Activated naive CD8-positive, alpha-beta T cell treated with anti-CD3 and anti-CD28 coated beads for 36 hours (primary cell): ENCODE measurements around the gene MKRN2OS. TPM values are rescaled to one million over a fixed set of nuclear protein-coding genes. Genes with fewer than 3 reads are reported as not detected.

Experiments
- DNase-seq: peaks from one replicate; pipeline ENCODE4 v3.0.0; 2021
- H3K27ac Mint-ChIP-seq: one replicate; pipeline ENCODE4 v1.8.0; 2022; ENCODE audit warnings: mild to moderate bottlenecking, moderate library complexity, mixed read lengths
- H3K27me3 Mint-ChIP-seq: one replicate; pipeline ENCODE4 v1.8.0; 2022; ENCODE audit warnings: mild to moderate bottlenecking, mixed read lengths
- H3K36me3 Mint-ChIP-seq: one replicate; pipeline ENCODE4 v1.8.0; 2021; ENCODE audit warnings: mild to moderate bottlenecking, mixed read lengths
- H3K4me1 Mint-ChIP-seq: one replicate; pipeline ENCODE4 v1.8.0; 2021; ENCODE audit warnings: mixed read lengths
- H3K4me3 Mint-ChIP-seq: one replicate; pipeline ENCODE4 v1.8.0; 2022; ENCODE audit warnings: mild to moderate bottlenecking, moderate library complexity, mixed read lengths
- H3K9me3 Mint-ChIP-seq: one replicate; pipeline ENCODE4 v1.8.0; 2022; ENCODE audit warnings: mixed read lengths
- total RNA-seq, 2 experiments: library from RNA; stranded (reverse); gene quantifications; one replicate each; pipeline ENCODE4 v1.2.3, GENCODE V29; 2021

The MKRN2OS gene, protein sequence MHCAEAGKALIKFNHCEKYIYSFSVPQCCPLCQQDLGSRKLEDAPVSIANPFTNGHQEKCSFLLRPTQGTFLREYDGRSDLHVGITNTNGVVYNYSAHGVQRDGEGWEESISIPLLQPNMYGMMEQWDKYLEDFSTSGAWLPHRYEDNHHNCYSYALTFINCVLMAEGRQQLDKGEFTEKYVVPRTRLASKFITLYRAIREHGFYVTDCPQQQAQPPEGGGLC
- not detected for total RNA-seq

- no peak for DNase-seq
- H3K4me3 Mint-ChIP-seq, result no peak within 1 kb of the TSS
- no peaks in the 10 kb centered on the region for H3K36me3 Mint-ChIP-seq
- no peaks in the 10 kb centered on the region for H3K9me3 Mint-ChIP-seq
- no peaks in the 10 kb centered on the region for H3K27me3 Mint-ChIP-seq
- peaks cover 5% of the 10 kb centered on the region for H3K4me1 Mint-ChIP-seq
- H3K27ac Mint-ChIP-seq, result no peak within 1 kb of the TSS
These were observed at the start of gene MKRN2OS for GRCh38 chr3:12545473-12545791. Gene MKRN2OS (minus strand): TSS chr3:12545499. CDS start chr3:12545464, 35 bp downstream.

GRCh38 chr3:12593473-12593872, 48.2 kb upstream of the MKRN2OS start:
- Mint-ChIP-seq H3K36me3 (peaks cover 28% of the 10 kb centered on the region), H3K4me3 (no peak overlapping the region), H3K27me3 (no peaks in the 10 kb centered on the region), H3K4me1 (peaks cover 1% of the 10 kb centered on the region), H3K9me3 (no peaks in the 10 kb centered on the region), H3K27ac (no peak overlapping the region)
- no peak for DNase-seq

DNA sequence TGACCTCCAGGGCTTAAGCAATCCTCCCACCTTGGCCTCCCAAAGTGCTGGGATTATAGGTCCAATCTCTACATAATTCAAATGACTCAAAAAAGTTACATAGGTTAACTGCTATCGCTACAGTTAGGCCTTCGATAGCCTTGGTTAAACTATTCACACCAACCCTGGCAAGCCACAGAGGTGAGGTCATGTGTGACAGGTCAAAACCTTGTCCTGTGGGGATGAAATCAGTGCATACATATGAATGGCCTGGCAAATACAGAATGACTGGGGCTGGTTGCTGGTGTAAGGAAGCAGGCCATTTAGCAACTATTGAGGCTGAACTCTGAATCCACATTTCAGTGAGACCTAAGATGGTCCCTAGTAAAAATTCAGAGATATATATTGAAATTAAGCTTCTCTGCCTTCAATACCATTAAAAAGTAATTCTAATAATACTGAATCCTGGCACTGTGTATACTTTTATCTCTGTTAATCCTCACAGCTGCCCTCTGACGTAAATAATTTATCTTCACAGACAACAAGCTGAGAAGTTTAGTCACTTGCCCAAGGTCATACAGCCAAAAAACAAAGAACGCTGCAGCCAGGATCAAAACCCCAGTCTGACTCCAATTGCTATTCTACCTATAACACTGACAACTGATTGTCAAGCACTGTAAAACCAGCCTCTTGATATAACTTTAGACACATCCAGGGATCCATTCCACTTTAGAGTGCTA, 46.9 kb upstream of the MKRN2OS start:
- Mint-ChIP-seq H3K4me3 (no peak overlapping the region), H3K27ac (peak overlapping the region; percentile 58), H3K36me3 (peaks cover 28% of the 10 kb centered on the region), H3K4me1 (peaks cover 1% of the 10 kb centered on the region), H3K9me3 (no peaks in the 10 kb centered on the region), H3K27me3 (no peaks in the 10 kb centered on the region)
- DNase-seq, result no peak

- Mint-ChIP-seq H3K4me3 (no peak overlapping the region), H3K27ac (no peak overlapping the region), H3K9me3 (no peaks in the 10 kb centered on the region), H3K4me1 (peaks cover 1% of the 10 kb centered on the region), H3K27me3 (no peaks in the 10 kb centered on the region), H3K36me3 (peaks cover 28% of the 10 kb centered on the region)
- DNase-seq, result no peak
These were observed 46.2 kb upstream of the MKRN2OS start for GRCh38 chr3:12591456-12591855.

- no peak overlapping the region for H3K27ac Mint-ChIP-seq
- peaks cover 1% of the 10 kb centered on the region for H3K4me1 Mint-ChIP-seq
- no peak overlapping the region for H3K4me3 Mint-ChIP-seq
- peaks cover 28% of the 10 kb centered on the region for H3K36me3 Mint-ChIP-seq
- no peaks in the 10 kb centered on the region for H3K9me3 Mint-ChIP-seq
- no peak for DNase-seq
- H3K27me3 Mint-ChIP-seq, result no peaks in the 10 kb centered on the region
These were observed 44.8 kb upstream of the MKRN2OS start for GRCh38 chr3:12590096-12590495.

DNA sequence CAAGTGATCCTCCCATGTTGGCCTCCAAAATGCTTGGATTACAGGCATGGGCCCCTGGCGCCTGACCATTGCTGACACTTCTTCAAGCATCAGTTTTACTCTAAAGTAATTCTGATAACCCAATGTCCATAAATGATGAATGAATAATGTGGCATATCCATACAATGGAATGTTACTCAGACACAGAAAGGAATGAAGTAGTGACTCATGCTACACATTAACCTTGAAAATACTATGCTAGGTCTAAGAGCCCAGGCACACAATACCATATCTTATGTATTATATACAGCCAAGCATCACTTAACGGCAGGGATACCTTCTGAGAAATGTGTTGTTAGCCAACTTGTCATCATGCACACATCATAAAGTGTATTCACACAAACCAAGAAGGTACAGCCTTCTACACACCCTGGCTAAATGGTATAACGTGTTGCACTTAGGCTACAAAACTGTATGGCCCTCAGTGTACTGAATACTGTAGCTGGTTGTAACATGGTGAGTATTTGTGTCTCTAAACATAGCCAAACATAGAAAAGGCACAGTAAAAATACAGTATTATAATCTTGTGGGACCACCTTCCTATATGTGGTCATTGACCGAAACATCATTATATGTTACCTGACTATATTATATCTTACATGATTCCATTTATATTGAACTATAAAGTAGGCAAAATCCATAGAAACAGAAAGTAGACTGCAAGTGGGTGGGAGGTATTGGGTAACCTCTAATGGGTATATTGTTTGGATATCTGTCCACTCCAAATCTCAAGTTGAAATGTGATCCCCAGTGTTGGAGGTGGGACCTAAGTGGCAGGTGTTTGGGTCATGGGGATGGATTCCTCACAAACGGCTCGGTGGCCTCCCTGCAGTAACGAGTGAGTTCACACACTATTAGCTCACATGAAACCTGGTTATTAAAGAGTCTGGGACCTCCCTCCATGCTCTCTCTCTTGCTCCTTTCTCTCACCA, 43.0 kb upstream of the MKRN2OS start:
- Mint-ChIP-seq H3K4me3 (no peak overlapping the region), H3K27ac (peak overlapping the region; percentile 73), H3K9me3 (no peaks in the 10 kb centered on the region)

DNA sequence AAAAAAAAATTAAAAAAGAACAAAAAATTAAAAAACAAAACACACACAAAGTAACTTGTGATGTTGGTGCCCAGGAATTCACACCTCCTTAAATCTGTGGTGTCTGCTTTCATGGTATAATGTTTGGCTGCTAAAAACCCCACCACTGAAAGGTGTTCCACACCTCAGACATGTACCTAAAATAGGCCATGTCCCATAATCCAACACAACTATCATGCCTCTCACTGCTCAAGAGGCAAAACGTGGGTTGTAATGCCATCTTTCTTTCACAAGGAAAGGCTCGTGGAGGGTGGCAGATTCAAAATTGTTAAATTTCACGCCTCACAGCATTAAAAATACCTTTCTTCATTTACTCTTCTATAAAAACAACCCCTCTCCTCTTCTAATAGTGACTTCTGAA, 41.1 kb upstream of the MKRN2OS start:
- H3K4me1 Mint-ChIP-seq, result peaks cover 1% of the 10 kb centered on the region
- no peak overlapping the region for H3K4me3 Mint-ChIP-seq
- peak overlapping the region; percentile 38 for H3K27ac Mint-ChIP-seq
- H3K27me3 Mint-ChIP-seq, result no peaks in the 10 kb centered on the region
- peaks cover 25% of the 10 kb centered on the region for H3K36me3 Mint-ChIP-seq
- H3K9me3 Mint-ChIP-seq, result no peaks in the 10 kb centered on the region
- DNase-seq, result no peak

More for the DNA sequence above, 43.0 kb upstream of the MKRN2OS start:
- Mint-ChIP-seq H3K36me3 (peaks cover 32% of the 10 kb centered on the region), H3K27me3 (no peaks in the 10 kb centered on the region), H3K4me1 (peaks cover 1% of the 10 kb centered on the region)
- DNase-seq, result no peak

DNA sequence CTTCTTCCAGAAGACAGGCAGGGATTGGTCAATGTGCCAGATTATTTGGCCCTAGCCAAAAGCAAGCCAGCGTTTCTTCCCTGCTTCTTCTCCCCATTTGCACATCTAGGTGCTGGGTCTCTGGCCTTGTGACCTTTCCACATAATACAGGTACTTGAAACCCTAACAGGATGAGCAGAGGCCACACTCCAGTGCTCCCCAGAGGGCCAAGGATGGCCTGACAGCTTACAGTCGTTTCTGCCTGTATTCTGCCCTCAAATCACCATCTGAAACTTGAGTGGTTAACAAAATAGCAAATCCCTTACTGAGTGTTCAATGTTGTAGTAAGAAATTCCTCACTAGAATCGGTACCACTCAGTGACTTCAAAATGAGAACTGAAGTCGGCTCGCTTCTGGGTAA, 40.7 kb upstream of the MKRN2OS start:
- no peak for DNase-seq
- peaks cover 24% of the 10 kb centered on the region for H3K36me3 Mint-ChIP-seq
- H3K4me1 Mint-ChIP-seq, result peaks cover 1% of the 10 kb centered on the region
- no peak overlapping the region for H3K4me3 Mint-ChIP-seq
- no peaks in the 10 kb centered on the region for H3K9me3 Mint-ChIP-seq
- no peaks in the 10 kb centered on the region for H3K27me3 Mint-ChIP-seq
- peak overlapping the region; percentile 12 for H3K27ac Mint-ChIP-seq

DNA sequence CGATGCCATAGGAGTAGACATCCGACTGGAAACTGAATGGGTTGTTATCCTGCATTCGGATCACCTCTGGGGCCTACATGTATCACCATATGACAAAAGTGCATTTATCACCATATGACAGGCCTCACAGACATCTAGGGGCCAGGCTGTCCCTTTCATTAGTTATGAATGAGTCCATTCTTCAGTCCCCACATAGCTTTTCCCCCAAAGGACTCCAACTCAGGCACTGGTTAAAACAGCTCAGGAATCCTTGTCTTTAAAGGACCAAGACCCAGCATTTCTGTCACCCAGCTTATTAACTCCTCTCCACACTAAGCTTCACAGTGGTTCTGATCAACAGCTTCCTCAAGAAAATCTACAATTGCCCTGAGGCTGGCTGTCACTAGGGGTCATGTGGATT, 39.9 kb upstream of the MKRN2OS start:
- Mint-ChIP-seq H3K4me3 (no peak overlapping the region), H3K27ac (no peak overlapping the region), H3K9me3 (no peaks in the 10 kb centered on the region), H3K36me3 (peaks cover 25% of the 10 kb centered on the region), H3K27me3 (no peaks in the 10 kb centered on the region), H3K4me1 (peaks cover 1% of the 10 kb centered on the region)
- DNase-seq, result no peak

- no peaks in the 10 kb centered on the region for H3K9me3 Mint-ChIP-seq
- H3K36me3 Mint-ChIP-seq, result peaks cover 29% of the 10 kb centered on the region
- H3K4me3 Mint-ChIP-seq, result no peak overlapping the region
These were observed 38.8 kb upstream of the MKRN2OS start for GRCh38 chr3:12584083-12584482.

DNA sequence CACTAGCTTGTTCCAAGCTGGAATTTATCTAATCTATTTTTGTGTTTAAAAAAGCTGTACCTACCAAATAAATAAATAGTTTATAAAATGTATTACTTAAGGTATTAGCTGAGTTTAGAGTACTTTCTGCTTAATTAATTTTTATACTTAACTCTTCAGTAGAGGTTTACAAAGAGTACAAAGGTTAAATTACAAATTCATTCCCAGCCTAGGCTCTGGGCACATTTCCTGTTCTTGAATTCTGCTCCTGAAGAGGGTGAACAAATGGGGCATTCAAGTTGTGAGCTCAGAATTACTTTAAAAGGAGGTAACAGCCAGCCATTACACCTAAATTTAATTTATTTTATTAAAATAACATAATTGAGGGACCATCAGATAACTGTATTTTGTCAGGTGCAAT, 38.0 kb upstream of the MKRN2OS start:
- Mint-ChIP-seq H3K4me1 (no peaks in the 10 kb centered on the region), H3K27me3 (no peaks in the 10 kb centered on the region), H3K36me3 (peaks cover 30% of the 10 kb centered on the region), H3K4me3 (no peak overlapping the region), H3K27ac (no peak overlapping the region), H3K9me3 (no peaks in the 10 kb centered on the region)
- no peak for DNase-seq

More at GRCh38 chr3:12584083-12584482, 38.8 kb upstream of the MKRN2OS start:
- Mint-ChIP-seq H3K27ac (peak overlapping the region; percentile 16), H3K4me1 (peaks cover 1% of the 10 kb centered on the region), H3K27me3 (no peaks in the 10 kb centered on the region)
- no peak for DNase-seq

DNA sequence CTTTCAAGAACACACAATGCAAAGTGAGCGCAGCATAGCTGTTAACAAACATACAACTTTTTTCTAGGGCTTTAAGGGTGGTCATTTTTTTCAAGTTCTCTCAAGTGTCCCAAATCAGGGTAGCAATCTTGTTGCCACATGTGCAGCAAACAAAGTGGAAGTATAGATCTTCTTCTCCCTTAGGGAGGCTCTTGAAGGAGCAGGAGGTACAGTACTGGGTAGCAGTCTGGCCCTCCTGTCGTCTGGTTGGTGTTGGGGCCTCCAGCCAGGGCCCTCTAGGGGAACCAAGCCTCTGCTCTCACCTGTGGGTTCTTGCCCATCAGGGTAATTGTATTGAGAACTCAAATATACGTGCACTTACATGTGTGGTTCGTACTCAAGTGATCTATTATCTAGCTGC, 37.4 kb upstream of the MKRN2OS start:
- no peaks in the 10 kb centered on the region for H3K4me1 Mint-ChIP-seq
- H3K27me3 Mint-ChIP-seq, result no peaks in the 10 kb centered on the region
- peaks cover 32% of the 10 kb centered on the region for H3K36me3 Mint-ChIP-seq
- no peak overlapping the region for H3K27ac Mint-ChIP-seq
- no peaks in the 10 kb centered on the region for H3K9me3 Mint-ChIP-seq
- no peak overlapping the region for H3K4me3 Mint-ChIP-seq
- no peak for DNase-seq

- no peak overlapping the region for H3K4me3 Mint-ChIP-seq
- H3K4me1 Mint-ChIP-seq, result no peaks in the 10 kb centered on the region
- H3K27me3 Mint-ChIP-seq, result no peaks in the 10 kb centered on the region
- H3K9me3 Mint-ChIP-seq, result peaks cover 3% of the 10 kb centered on the region
- peaks cover 55% of the 10 kb centered on the region for H3K36me3 Mint-ChIP-seq
- peak overlapping the region; percentile 57 for H3K27ac Mint-ChIP-seq
- DNase-seq, result no peak
These were observed 34.6 kb upstream of the MKRN2OS start for GRCh38 chr3:12579905-12580304.

DNA sequence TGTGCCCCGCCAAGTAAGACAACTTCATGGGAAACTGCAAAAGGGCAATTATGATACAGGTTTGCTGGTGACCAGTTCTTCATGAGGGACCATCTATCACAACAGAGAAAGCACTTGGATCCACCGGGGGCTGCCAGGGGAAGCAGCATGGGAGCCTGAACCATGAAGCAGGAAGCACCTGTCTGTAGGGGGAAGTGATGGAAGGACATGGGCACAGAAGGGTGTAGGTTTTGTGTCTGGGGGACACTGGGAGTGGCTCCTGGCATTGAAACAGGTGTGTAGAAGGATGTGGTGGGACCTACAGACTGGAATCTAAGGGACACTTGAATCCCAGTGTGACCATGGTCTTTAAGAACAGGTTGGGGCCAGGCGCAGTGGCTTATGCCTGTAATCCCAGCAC, 34.2 kb upstream of the MKRN2OS start:
- Mint-ChIP-seq H3K36me3 (peaks cover 52% of the 10 kb centered on the region), H3K27ac (peak overlapping the region; percentile 70), H3K9me3 (peaks cover 3% of the 10 kb centered on the region), H3K27me3 (no peaks in the 10 kb centered on the region), H3K4me3 (no peak overlapping the region), H3K4me1 (no peaks in the 10 kb centered on the region)
- no peak for DNase-seq

- Mint-ChIP-seq H3K4me3 (no peak overlapping the region), H3K27me3 (no peaks in the 10 kb centered on the region), H3K36me3 (peaks cover 56% of the 10 kb centered on the region), H3K27ac (peak overlapping the region; percentile 70), H3K9me3 (peaks cover 3% of the 10 kb centered on the region), H3K4me1 (no peaks in the 10 kb centered on the region)
- DNase-seq, result no peak
These were observed 33.4 kb upstream of the MKRN2OS start for GRCh38 chr3:12578742-12579141.
